Activated naive CD8-positive, alpha-beta T cell (primary cell): Measurements from ENCODE around the gene KASH5.
"Not testable (repeated sequence)": the region's sequence is repeated elsewhere in the genome, so short reads cannot be mapped to it uniquely, and the experiment has no call there.

Experiments used
- H3K27ac Mint-ChIP-seq: one replicate; pipeline ENCODE4 v1.8.0; 2021; ENCODE audit warnings: mixed read lengths
- H3K27me3 Mint-ChIP-seq: one replicate; pipeline ENCODE4 v1.8.0; 2021; ENCODE audit warnings: mixed read lengths
- H3K36me3 Mint-ChIP-seq: one replicate; pipeline ENCODE4 v1.8.0; 2021; ENCODE audit warnings: mixed read lengths
- H3K4me1 Mint-ChIP-seq: one replicate; pipeline ENCODE4 v1.8.0; 2021; ENCODE audit warnings: low read depth, mixed read lengths
- H3K4me3 Mint-ChIP-seq: one replicate; pipeline ENCODE4 v1.8.0; 2021; ENCODE audit warnings: mild to moderate bottlenecking, mixed read lengths
- H3K9me3 Mint-ChIP-seq: one replicate; pipeline ENCODE4 v1.8.0; 2021; ENCODE audit warnings: low read depth, mixed read lengths

The KASH5 gene

GRCh38 chr19:49458567-49458903, 70.5 kb downstream of the KASH5 start:
- no peaks in the 10 kb centered on the region for H3K9me3 Mint-ChIP-seq
- no peaks in the 10 kb centered on the region for H3K27me3 Mint-ChIP-seq
- H3K4me1 Mint-ChIP-seq: peaks cover 19% of the 10 kb centered on the region
- H3K36me3 Mint-ChIP-seq: no peaks in the 10 kb centered on the region
- no peak overlapping the region for H3K27ac Mint-ChIP-seq
- no peak overlapping the region for H3K4me3 Mint-ChIP-seq

- Mint-ChIP-seq H3K27ac (no peak overlapping the region), H3K4me1 (peaks cover 13% of the 10 kb centered on the region), H3K36me3 (no peaks in the 10 kb centered on the region), H3K9me3 (no peaks in the 10 kb centered on the region), H3K27me3 (no peaks in the 10 kb centered on the region), H3K4me3 (no peak overlapping the region)
These were observed 71.3 kb downstream of the KASH5 start for GRCh38 chr19:49459388-49459787.

DNA sequence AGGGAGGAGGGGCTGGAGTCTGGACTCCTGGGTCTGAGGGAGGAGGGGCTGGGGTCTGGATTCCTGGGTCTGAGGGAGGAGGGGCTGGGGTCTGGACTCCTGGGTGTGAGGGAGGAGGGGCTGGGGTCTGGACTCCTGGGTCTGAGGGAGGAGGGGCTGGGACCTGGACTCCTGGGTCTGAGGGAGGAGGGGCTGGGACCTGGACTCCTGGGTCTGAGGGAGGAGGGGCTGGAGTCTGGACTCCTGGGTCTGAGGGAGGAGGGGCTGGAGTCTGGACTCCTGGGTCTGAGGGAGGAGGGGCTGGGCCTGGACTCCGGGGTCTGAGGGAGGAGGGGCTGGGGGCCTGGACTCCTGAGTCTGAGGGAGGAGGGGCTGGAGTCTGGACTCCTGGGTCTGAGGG, 73.1 kb downstream of the KASH5 start:
- not testable (repeated sequence) for H3K9me3 Mint-ChIP-seq, H3K27ac Mint-ChIP-seq, H3K4me3 Mint-ChIP-seq, H3K36me3 Mint-ChIP-seq, H3K4me1 Mint-ChIP-seq, H3K27me3 Mint-ChIP-seq

GRCh38 chr19:49461656-49462055, 73.6 kb downstream of the KASH5 start:
- Mint-ChIP-seq H3K4me1 (peaks cover 2% of the 10 kb centered on the region), H3K27me3 (no peaks in the 10 kb centered on the region), H3K27ac (no peak overlapping the region), H3K9me3 (no peaks in the 10 kb centered on the region), H3K36me3 (no peaks in the 10 kb centered on the region), H3K4me3 (no peak overlapping the region)

DNA sequence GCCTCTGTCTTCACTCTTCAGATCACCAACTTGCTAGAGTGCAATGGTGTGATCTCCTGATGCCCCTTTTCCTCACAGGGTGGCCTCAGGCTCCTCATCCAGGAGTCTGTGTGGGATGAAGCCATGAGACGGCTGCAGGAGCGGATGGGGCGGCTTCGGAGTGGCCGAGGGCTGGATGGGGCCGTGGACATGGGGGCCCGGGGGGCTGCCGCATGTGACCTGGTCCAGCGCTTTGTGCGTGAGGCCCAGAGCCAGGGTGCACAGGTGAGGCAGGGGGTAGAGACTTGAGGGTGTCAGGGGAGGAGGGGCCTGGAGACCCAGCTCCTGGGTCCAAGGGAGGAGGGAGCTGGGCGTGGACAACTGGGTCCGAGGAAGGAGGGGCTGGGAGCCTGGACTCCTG, 74.4 kb downstream of the KASH5 start:
- no peaks in the 10 kb centered on the region for H3K36me3 Mint-ChIP-seq
- no peak overlapping the region for H3K27ac Mint-ChIP-seq
- no peaks in the 10 kb centered on the region for H3K9me3 Mint-ChIP-seq
- no peaks in the 10 kb centered on the region for H3K4me1 Mint-ChIP-seq
- H3K27me3 Mint-ChIP-seq: no peaks in the 10 kb centered on the region
- H3K4me3 Mint-ChIP-seq: no peak overlapping the region

DNA sequence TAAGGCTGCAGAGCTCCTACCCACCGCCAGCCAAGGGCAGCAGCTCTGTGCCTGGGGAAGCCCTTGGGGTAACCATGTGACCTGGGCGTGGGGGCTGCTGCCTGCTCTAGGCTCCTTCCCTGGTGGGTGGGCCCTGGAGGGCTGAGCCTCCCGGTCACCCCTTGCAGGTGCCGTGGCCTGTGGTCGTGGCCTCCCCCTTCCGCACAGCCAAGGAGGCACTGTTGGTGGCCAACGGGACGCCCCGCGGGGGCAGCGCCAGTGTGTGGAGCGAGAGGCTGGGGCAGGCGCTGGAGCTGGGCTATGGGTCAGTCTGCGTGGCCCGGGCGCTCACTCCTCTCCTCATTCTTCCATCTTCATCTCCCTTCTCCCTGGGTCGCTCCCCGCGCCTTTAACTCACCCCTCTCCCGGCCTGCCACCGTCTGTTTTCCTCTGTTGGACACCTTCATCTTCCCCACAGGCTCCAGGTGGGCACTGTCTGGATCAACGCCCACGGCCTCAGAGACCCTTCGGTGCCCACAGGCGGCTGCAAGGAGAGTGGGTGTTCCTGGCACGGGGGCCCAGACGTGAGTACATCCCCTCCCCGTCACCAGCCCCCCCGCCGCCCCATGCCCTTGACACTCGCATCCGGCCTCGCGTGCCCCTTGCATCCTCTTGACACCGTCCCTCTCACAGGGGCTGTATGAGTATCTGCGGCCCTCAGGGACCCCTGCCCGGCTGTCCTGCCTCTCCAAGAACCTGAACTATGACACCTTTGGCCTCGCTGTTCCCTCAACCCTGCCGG, 76.1 kb downstream of the KASH5 start:
- H3K4me1 Mint-ChIP-seq: peaks cover 7% of the 10 kb centered on the region
- H3K27me3 Mint-ChIP-seq: no peaks in the 10 kb centered on the region
- peaks cover 4% of the 10 kb centered on the region for H3K36me3 Mint-ChIP-seq
- no peak overlapping the region for H3K4me3 Mint-ChIP-seq
- H3K27ac Mint-ChIP-seq: no peak overlapping the region
- no peaks in the 10 kb centered on the region for H3K9me3 Mint-ChIP-seq

DNA sequence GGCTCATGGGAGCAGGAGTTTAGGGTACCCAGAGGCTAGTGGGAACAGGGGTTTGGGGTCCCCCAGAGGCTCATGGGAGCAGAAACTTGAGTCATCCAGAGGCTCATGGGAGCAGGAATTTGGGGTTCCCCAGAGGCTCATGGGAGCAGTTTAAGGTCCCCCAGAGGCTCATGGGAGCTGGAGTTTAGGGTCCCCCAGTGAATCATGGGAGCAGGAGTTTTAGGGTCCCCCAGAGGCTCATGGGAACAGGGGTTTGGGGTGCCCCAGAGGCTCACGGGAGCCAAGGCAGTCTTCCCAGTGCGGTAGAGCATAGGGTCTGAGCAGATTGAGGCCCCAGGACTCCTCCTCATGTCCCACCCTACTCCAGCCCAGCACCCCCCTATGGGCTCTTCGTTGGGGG, 77.3 kb downstream of the KASH5 start:
- Mint-ChIP-seq H3K27ac (peak overlapping the region; percentile 34), H3K27me3 (no peaks in the 10 kb centered on the region), H3K9me3 (no peaks in the 10 kb centered on the region), H3K4me3 (no peak overlapping the region), H3K4me1 (peaks cover 18% of the 10 kb centered on the region), H3K36me3 (peaks cover 4% of the 10 kb centered on the region)
